Endothelial cell of umbilical vein (primary cell): ENCODE measurements around the gene ZNF888. TPM values are rescaled to one million over a fixed set of nuclear protein-coding genes. Genes with fewer than 3 reads are reported as not detected.

Experiments
- BruUV-seq: library from RNA; stranded (reverse); fragments of 400-500 nt; replicated peaks from 2 replicates; lab custom pipeline; 2021; lab: Mats Ljungman, UMichigan
- CTCF ChIA-PET: fragments of 300-600, 350-600 bp; sonication (Branson Sonifier 250); formaldehyde crosslinking; loops from one replicate; lab custom pipeline; 2021; ENCODE audit warnings: antibody characterized with exemption, inconsistent platforms; lab: Charles Lee
- POLR2A ChIA-PET: fragments of 300-600, 350-600 bp; sonication (Branson Sonifier 250); formaldehyde crosslinking; loops from one replicate; lab custom pipeline; 2021; ENCODE audit warnings: antibody characterized with exemption, inconsistent platforms; lab: Charles Lee
- DNase-seq: peaks from one replicate; pipeline ENCODE4 v3.0.0-alpha.2; 2011; ENCODE audit warnings: low read depth, low spot score
- FAIRE-seq: peaks from 2 replicates; lab custom pipeline; 2011; peaks lifted over from hg19 to GRCh38; lab: Jason Lieb, UNC
- H2AFZ ChIP-seq: 2 replicates; pipeline ENCODE4 v1.6.0; 2012; ENCODE audit warnings: low read depth, low read length, control low read depth, inconsistent platforms
- H3K27ac ChIP-seq: 2 replicates; pipeline ENCODE4 v1.5.1; 2011; ENCODE audit warnings: low read depth, mild to moderate bottlenecking, control low read depth, low read length, moderate library complexity; ENCODE audit not compliant: insufficient read depth
- H3K27me3 ChIP-seq, 2 experiments: 2 replicates each; pipeline versions ENCODE4 v1.6.0 to v1.6.1; 2011; ENCODE audit warnings: low read length in 2 of 2, mixed read lengths in 1 of 2; ENCODE audit not compliant: control insufficient read depth in 2 of 2, insufficient read depth in 2 of 2
- H3K36me3 ChIP-seq, 2 experiments: 2 replicates in 1 of 2; 3 replicates in 1 of 2; pipeline ENCODE4 v1.5.1; 2011; ENCODE audit warnings: low read length in 2 of 2, mild to moderate bottlenecking in 1 of 2, moderate library complexity in 1 of 2; ENCODE audit not compliant: control insufficient read depth in 2 of 2, insufficient read depth in 2 of 2; ENCODE audit errors: extremely low read depth in 1 of 2
- H3K4me1 ChIP-seq: 3 replicates; pipeline ENCODE4 v1.5.1; 2011; ENCODE audit warnings: mild to moderate bottlenecking, low read length; ENCODE audit not compliant: control insufficient read depth, insufficient read depth; ENCODE audit errors: extremely low read depth
- H3K4me2 ChIP-seq: 2 replicates; pipeline ENCODE4 v1.6.1; 2011; ENCODE audit warnings: low read length, control low read depth, mixed read lengths; ENCODE audit not compliant: insufficient read depth
- H3K4me3 ChIP-seq, 3 experiments: fragments of 200-600 bp in 1 of 3; sonication (generic), shearing (Covaris generic) in 1 of 3; replicated peaks in 1 of 3; 2 replicates each; pipeline ENCODE4 v1.5.1; 2011 to 2016; ENCODE audit warnings: control low read depth in 3 of 3, low read length in 3 of 3, mild to moderate bottlenecking in 2 of 3, inconsistent platforms in 1 of 3, low read depth in 1 of 3, moderate library complexity in 1 of 3; ENCODE audit not compliant: insufficient read depth in 1 of 3
- H3K79me2 ChIP-seq: 2 replicates; pipeline ENCODE4 v1.6.0; 2012; ENCODE audit warnings: low read length, inconsistent platforms; ENCODE audit not compliant: control insufficient read depth, insufficient read depth
- H3K9ac ChIP-seq: replicated peaks from 2 replicates; pipeline ENCODE3; 2011; ENCODE audit warnings: low read length, control low read depth; ENCODE audit not compliant: insufficient read depth; ENCODE audit errors: extremely low read depth
- H3K9me1 ChIP-seq: replicated peaks from 3 replicates; pipeline ENCODE4 v1.6.0; 2011; ENCODE audit warnings: mild to moderate bottlenecking, low read length; ENCODE audit not compliant: control insufficient read depth, insufficient read depth; ENCODE audit errors: extremely low read depth
- H3K9me3 ChIP-seq: replicated peaks from 2 replicates; pipeline ENCODE4 v1.5.1; 2012; ENCODE audit warnings: low read length, inconsistent platforms; ENCODE audit not compliant: control insufficient read depth, insufficient read depth
- H4K20me1 ChIP-seq: replicated peaks from 2 replicates; pipeline ENCODE3; 2011; ENCODE audit warnings: mild to moderate bottlenecking, low read length; ENCODE audit not compliant: control insufficient read depth, insufficient read depth; ENCODE audit errors: extremely low read depth
- EZH2 ChIP-seq: IDR thresholded peaks from 2 replicates; pipeline ENCODE4 v1.6.1; 2012; ENCODE audit warnings: borderline replicate concordance, low read depth, mild to moderate bottlenecking, moderate library complexity, low read length, inconsistent platforms; ENCODE audit not compliant: severe bottlenecking
- FOS ChIP-seq: IDR thresholded peaks from 2 replicates; pipeline ENCODE4 v1.6.1; 2011; ENCODE audit warnings: mild to moderate bottlenecking, low read length, moderate library complexity, borderline replicate concordance; ENCODE audit not compliant: insufficient read depth
- GATA2 ChIP-seq: IDR thresholded peaks from 2 replicates; pipeline ENCODE4 v1.7.0; 2011; ENCODE audit warnings: low read depth, mild to moderate bottlenecking, moderate library complexity, mixed read lengths, low read length; ENCODE audit not compliant: insufficient read length, insufficient read depth
- JUN ChIP-seq: IDR thresholded peaks from 2 replicates; pipeline ENCODE4 v1.6.1; 2011; ENCODE audit warnings: borderline replicate concordance, low read depth; ENCODE audit not compliant: insufficient read length, insufficient read depth
- MYC ChIP-seq: IDR thresholded peaks from one replicate; pipeline ENCODE4 v1.6.1; 2011; ENCODE audit warnings: mild to moderate bottlenecking, low read depth, low read length
- POLR2A ChIP-seq: IDR thresholded peaks from 2 replicates; pipeline ENCODE4 v1.6.1; 2012; ENCODE audit warnings: low read depth, mild to moderate bottlenecking, control low read depth, low read length
- POLR2AphosphoS5 ChIP-seq: IDR thresholded peaks from 2 replicates; pipeline ENCODE4 v1.6.1; 2012; ENCODE audit warnings: low read depth, mild to moderate bottlenecking, control low read depth, low read length, moderate library complexity; ENCODE audit not compliant: insufficient read depth
- dilution Hi-C: fragments of 300-500 bp; cut with MboI; formaldehyde crosslinking; loops from one replicate; pipeline ENCODE4 v1.15.0; 2019; ENCODE audit warnings: low sequenced_read_pairs; ENCODE audit not compliant: extremely low pct_ligation_motif_present
- intact Hi-C: fragments of 100-400 bp; cut with micrococcal nuclease; formaldehyde crosslinking; loops from one replicate; pipeline ENCODE4 v1.10.0; 2022
- polyA plus RNA-seq, 4 experiments: library from polyadenylated mRNA; depleted of rRNA in 3 of 4; stranded (reverse) in 3 of 4; unstranded in 1 of 4; fragments of >200 nt; gene quantifications; 2 replicates each; pipeline versions ENCODE4 v1.2.1 to v1.2.3, GENCODE V29; 2011 to 2012; ENCODE audit warnings: missing spikeins in 1 of 4
- total RNA-seq: library from RNA; stranded (reverse); gene quantifications from 2 replicates; pipeline ENCODE4 v1.2.3, GENCODE V29; 2021
- TF ChIP-seq, protein P1 (sequence below), 2 donors: IDR thresholded peaks; 1 replicate in 1 of 2; 2 replicates in 1 of 2; pipeline ENCODE4 v1.5.1; 2011; ENCODE audit warnings: low read length in 2 of 2, mild to moderate bottlenecking in 2 of 2, moderate library complexity in 2 of 2, control low read depth in 1 of 2, inconsistent platforms in 1 of 2, low read depth in 1 of 2; ENCODE audit not compliant: insufficient read depth in 1 of 2; ENCODE audit errors: extremely low read depth in 1 of 2
- TF ChIP-seq, protein P2 (sequence below): IDR thresholded peaks from 2 replicates; pipeline ENCODE4 v1.6.1; 2011; ENCODE audit not compliant: insufficient read depth, insufficient read length

ZNF888 gene
- total and polyA plus RNA-seq, 2 donors (not counting 3 experiments of a cell fraction or from before 2014, with no cell fraction given), result 0.72 to 3.9 TPM

DNA sequence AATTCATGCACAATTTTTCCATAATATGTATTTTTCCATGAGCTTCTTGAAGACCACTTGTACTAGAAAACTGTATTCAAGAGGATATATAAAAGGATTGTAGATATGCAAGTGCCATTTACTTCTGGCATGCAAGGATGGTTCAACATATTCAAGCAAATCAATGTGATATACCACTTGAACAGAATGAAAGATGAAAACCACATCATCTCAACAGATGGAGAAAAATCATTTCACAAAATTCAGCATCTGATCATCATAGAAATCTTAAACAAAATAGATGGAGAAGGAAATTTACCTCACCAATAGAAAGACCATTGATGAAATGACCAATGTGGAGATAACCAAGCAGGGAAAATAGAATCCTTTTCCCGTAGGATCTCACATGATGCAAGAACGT lies 44.5 kb upstream of the ZNF888 start:
- no peak for TF ChIP-seq GATA2
- TF ChIP-seq POLR2AphosphoS5, result no peak
- TF ChIP-seq, protein P1, sequence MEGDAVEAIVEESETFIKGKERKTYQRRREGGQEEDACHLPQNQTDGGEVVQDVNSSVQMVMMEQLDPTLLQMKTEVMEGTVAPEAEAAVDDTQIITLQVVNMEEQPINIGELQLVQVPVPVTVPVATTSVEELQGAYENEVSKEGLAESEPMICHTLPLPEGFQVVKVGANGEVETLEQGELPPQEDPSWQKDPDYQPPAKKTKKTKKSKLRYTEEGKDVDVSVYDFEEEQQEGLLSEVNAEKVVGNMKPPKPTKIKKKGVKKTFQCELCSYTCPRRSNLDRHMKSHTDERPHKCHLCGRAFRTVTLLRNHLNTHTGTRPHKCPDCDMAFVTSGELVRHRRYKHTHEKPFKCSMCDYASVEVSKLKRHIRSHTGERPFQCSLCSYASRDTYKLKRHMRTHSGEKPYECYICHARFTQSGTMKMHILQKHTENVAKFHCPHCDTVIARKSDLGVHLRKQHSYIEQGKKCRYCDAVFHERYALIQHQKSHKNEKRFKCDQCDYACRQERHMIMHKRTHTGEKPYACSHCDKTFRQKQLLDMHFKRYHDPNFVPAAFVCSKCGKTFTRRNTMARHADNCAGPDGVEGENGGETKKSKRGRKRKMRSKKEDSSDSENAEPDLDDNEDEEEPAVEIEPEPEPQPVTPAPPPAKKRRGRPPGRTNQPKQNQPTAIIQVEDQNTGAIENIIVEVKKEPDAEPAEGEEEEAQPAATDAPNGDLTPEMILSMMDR (IDR thresholded peaks at IDR 0.05; ENCODE audit: extremely low read depth in 1 of 2, insufficient read depth in 1 of 2, low read depth in 1 of 2, low read length in 2 of 2), result no peak
- no peak for TF ChIP-seq MYC
- TF ChIP-seq EZH2, result no peak
- no peak for TF ChIP-seq POLR2A
- no peak for TF ChIP-seq JUN
- no peak for TF ChIP-seq FOS
- TF ChIP-seq, protein P2, sequence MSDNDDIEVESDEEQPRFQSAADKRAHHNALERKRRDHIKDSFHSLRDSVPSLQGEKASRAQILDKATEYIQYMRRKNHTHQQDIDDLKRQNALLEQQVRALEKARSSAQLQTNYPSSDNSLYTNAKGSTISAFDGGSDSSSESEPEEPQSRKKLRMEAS, result no peak
- ChIA-PET CTCF (no interaction called here), POLR2A (no interaction called here)
- DNase-seq, result no peak
- no peak for FAIRE-seq
- Histone ChIP-seq H3K27ac (no peak overlapping the region), H3K4me1 (no peaks in the 10 kb centered on the region), H3K27me3 (no peaks in the 10 kb centered on the region), H3K9ac (no peak overlapping the region), H3K9me3 (peaks cover 6% of the 10 kb centered on the region), H2AFZ (no peak overlapping the region), H3K36me3 (peaks cover 6 to 10% of the 10 kb centered on the region in 2 experiments), H3K4me3 (no peak overlapping the region), H4K20me1 (no peaks in the 10 kb centered on the region), H3K9me1 (no peaks in the 10 kb centered on the region), H3K79me2 (no peaks in the 10 kb centered on the region), H3K4me2 (no peak overlapping the region)
- dilution Hi-C loops, result no loop called here
- intact Hi-C loops, result loop anchor here (10.0 kb wide), 1 partner anchor 233 kb away; the partner anchor contains the start of gene ZNF611
- BruUV-seq, result no TSS peak
